ENCODE measurements around the gene HSPA1L.

- TF ChIP-seq GATA2 (IDR thresholded peaks at IDR 0.05; ENCODE audit: low read depth, low read length), result no peak
- no peak for TF ChIP-seq GATA3 (IDR thresholded peaks at IDR 0.05; ENCODE audit: low read depth, low read length)
Measured at GRCh38 chr6:31831350-31832215, 16.5 kb upstream of the HSPA1L start.
